Mucosa of descending colon (tissue), 3 donors: ENCODE results near the gene UPB1. TPM values are rescaled to one million over a fixed set of nuclear protein-coding genes. Genes with fewer than 3 reads are reported as not detected.

Source experiments
- ATAC-seq: fragments of 200-7000 bp; cut with Tn5 transposase; one replicate; pipeline ENCODE4 v1.9.1; 2020; ENCODE audit warnings: mild to moderate bottlenecking, moderate library complexity
- DNase-seq, 3 donors: peaks; one replicate each; pipeline ENCODE4 v3.0.0-alpha.2; 2020
- H3K36me3 ChIP-seq: fragments of 200-600 bp; one replicate; pipeline ENCODE4 v1.8.0; 2021; ENCODE audit warnings: low read depth, mild to moderate bottlenecking
- H3K4me1 ChIP-seq: fragments of 200-600 bp; one replicate; pipeline ENCODE4 v1.8.0; 2021; ENCODE audit warnings: low read depth, mild to moderate bottlenecking
- H3K4me3 ChIP-seq: fragments of 200-600 bp; one replicate; pipeline ENCODE4 v1.8.0; 2021; ENCODE audit warnings: mild to moderate bottlenecking
- H3K9me3 ChIP-seq: fragments of 200-600 bp; one replicate; pipeline ENCODE4 v1.8.0; 2021; ENCODE audit warnings: mild to moderate bottlenecking
- CTCF ChIP-seq: fragments of 200-600 bp; IDR thresholded peaks from one replicate; pipeline ENCODE4 v1.8.0; 2022; ENCODE audit warnings: antibody characterized with exemption, mild to moderate bottlenecking
- intact Hi-C, 2 donors: fragments of 100-400 bp; cut with DNase I in 1 of 2; cut with micrococcal nuclease in 1 of 2; formaldehyde crosslinking; loops; one replicate each; pipeline versions ENCODE4 v1.11.0 to v1.11.1; 2022; cut with DNase I, micrococcal nuclease
- long read RNA-seq, 2 donors: library from polyadenylated mRNA; unstranded; transcript quantifications; one replicate each; pipeline ENCODE4 v2.0.0, GENCODE V29; 2019 to 2021
- total RNA-seq, 3 donors: library from RNA; stranded (reverse); fragmentation: NEBNext Ultra II Directional in 2 of 3; extraction: Animal tissue kit (Norgen Biotek cat#: 25700) in 2 of 3; gene quantifications; one replicate each; pipeline versions ENCODE4 v1.2.1 to v1.2.4, GENCODE V29; 2021 to 2023
- donor health status: DM: no; HTN: no; CAD: no; lungs with moderate emphysema.
- donor health status: DM: no; HTN: no; CAD: no.
- donor health status: DM: no; HTN: yes; CAD: no.

UPB1 gene
- under 1 TPM; 0.16 to 0.20 (median 0.19) TPM for total RNA-seq
- long read RNA-seq, donor 1: 0 reads
- long read RNA-seq, donor 2: 0 reads

GRCh38 chr22:24494528-24495364 lies at the start of gene UPB1:
TSS of gene UPB1 (plus strand) at chr22:24495332. CDS start at chr22:24495404, 72 bp downstream.
- no peaks in the 10 kb centered on the region for H3K36me3 ChIP-seq
- ATAC-seq: peak; percentile 32
- intact Hi-C loops: no loop called here
- peaks cover 8% of the 10 kb centered on the region for H3K4me1 ChIP-seq
- H3K4me3 ChIP-seq: no peak within 1 kb of the TSS
- H3K9me3 ChIP-seq: no peaks in the 10 kb centered on the region
- DNase-seq: no peak
- no peak for TF ChIP-seq CTCF

- TF ChIP-seq CTCF: no peak
- ATAC-seq (no peak), DNase-seq (no peak)
- Histone ChIP-seq H3K9me3 (no peaks in the 10 kb centered on the region), H3K4me3 (no peak overlapping the region), H3K36me3 (no peaks in the 10 kb centered on the region), H3K4me1 (no peaks in the 10 kb centered on the region)
- intact Hi-C loops: no loop called here
These were observed 49.5 kb upstream of the UPB1 start for GRCh38 chr22:24445481-24446259.

GRCh38 chr22:24446260-24446611 lies 48.9 kb upstream of the UPB1 start:
- no peak for DNase-seq
- TF ChIP-seq CTCF: no peak
- H3K9me3 ChIP-seq: no peaks in the 10 kb centered on the region
- no peaks in the 10 kb centered on the region for H3K4me1 ChIP-seq
- no peaks in the 10 kb centered on the region for H3K36me3 ChIP-seq
- H3K4me3 ChIP-seq: no peak overlapping the region
- intact Hi-C loops: no loop called here
- no peak for ATAC-seq

GRCh38 chr22:24450610-24451009 lies 44.5 kb upstream of the UPB1 start:
- H3K36me3 ChIP-seq: no peaks in the 10 kb centered on the region
- intact Hi-C loops: no loop called here
- ATAC-seq (no peak), DNase-seq (no peak)
- H3K4me1 ChIP-seq: no peaks in the 10 kb centered on the region
- no peaks in the 10 kb centered on the region for H3K9me3 ChIP-seq
- TF ChIP-seq CTCF: no peak
- H3K4me3 ChIP-seq: no peak overlapping the region

GRCh38 chr22:24451162-24451561 lies 44.0 kb upstream of the UPB1 start:
- Histone ChIP-seq H3K4me3 (no peak overlapping the region), H3K4me1 (no peaks in the 10 kb centered on the region), H3K9me3 (no peaks in the 10 kb centered on the region), H3K36me3 (no peaks in the 10 kb centered on the region)
- ATAC-seq (no peak), DNase-seq (no peak)
- intact Hi-C loops: no loop called here
- TF ChIP-seq CTCF: no peak
